Measurements from ENCODE around the gene FIBCD1.
"Not testable (repeated sequence)": the region's sequence is repeated elsewhere in the genome, so short reads cannot be mapped to it uniquely, and the experiment has no call there.

Gene FIBCD1

DNA sequence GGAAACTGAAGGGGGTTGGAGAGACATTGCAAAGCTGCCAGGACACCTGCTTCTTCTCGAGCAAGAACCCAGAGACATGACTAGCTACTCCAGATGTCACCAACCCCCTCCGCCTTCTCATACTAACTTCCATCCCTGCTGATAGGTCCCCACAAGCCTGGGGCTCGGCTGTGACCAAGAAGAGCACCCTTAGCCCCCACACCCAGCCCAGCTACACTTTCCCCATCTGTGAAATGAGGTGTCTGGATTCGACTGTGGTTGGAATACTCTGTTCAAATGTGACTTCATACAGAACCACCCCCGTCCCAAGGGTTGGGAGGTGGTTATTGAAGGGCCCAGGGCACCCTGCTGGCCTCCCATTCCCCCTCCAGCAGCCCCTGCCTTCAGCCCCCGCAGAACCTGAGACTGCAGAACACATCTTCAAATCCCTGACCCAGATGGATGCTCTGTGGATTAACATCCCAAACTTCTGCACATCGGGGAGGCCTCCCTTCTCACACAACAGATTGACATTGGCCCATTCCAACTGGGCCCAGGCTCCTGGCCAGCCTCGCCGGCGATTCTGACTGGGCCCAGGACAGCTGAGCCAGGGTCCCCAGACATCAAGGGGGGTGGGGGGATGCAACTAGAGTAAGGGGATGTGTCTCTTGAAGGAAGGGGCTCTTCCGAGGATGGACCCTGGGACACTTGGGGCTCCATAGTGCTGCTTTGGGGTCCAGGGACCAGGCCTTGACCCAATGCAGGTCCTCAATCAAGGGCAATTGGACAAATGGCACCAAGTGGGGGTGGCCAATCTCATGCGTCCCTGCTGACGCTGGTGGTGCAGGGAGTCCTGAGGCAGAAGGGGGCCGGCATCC, 21.7 kb upstream of the FIBCD1 start:
- H3K79me2 ChIP-seq (ENCODE audit: insufficient read depth, low read length) = no peaks in the 10 kb centered on the region
- H4K20me1 ChIP-seq (ENCODE audit: insufficient read depth, low read length) = no peaks in the 10 kb centered on the region
- H2AFZ ChIP-seq (ENCODE audit: low read length) = no peak overlapping the region
- H3F3A ChIP-seq (ENCODE audit: insufficient read depth, low read length) = no peaks in the 10 kb centered on the region
- TF ChIP-seq EZH2 (IDR thresholded peaks at IDR 0.05; ENCODE audit: borderline replicate concordance, low read length) = no peak
- TF ChIP-seq, protein P1, sequence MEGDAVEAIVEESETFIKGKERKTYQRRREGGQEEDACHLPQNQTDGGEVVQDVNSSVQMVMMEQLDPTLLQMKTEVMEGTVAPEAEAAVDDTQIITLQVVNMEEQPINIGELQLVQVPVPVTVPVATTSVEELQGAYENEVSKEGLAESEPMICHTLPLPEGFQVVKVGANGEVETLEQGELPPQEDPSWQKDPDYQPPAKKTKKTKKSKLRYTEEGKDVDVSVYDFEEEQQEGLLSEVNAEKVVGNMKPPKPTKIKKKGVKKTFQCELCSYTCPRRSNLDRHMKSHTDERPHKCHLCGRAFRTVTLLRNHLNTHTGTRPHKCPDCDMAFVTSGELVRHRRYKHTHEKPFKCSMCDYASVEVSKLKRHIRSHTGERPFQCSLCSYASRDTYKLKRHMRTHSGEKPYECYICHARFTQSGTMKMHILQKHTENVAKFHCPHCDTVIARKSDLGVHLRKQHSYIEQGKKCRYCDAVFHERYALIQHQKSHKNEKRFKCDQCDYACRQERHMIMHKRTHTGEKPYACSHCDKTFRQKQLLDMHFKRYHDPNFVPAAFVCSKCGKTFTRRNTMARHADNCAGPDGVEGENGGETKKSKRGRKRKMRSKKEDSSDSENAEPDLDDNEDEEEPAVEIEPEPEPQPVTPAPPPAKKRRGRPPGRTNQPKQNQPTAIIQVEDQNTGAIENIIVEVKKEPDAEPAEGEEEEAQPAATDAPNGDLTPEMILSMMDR (IDR thresholded peaks at IDR 0.05; ENCODE audit: low read length) = no peak
- H3K36me3 ChIP-seq (ENCODE audit: insufficient read depth, low read length) = no peaks in the 10 kb centered on the region; the same call in 1 of the 2 replicates
- H3K4me3 ChIP-seq (ENCODE audit: low read depth, low read length, poor library complexity, severe bottlenecking) = no peak overlapping the region
- no peak overlapping the region for H3K4me2 ChIP-seq (ENCODE audit: low read length)
- no peaks in the 10 kb centered on the region for H3K9me3 ChIP-seq (ENCODE audit: low read length)
- no peak overlapping the region for H3K27ac ChIP-seq (ENCODE audit: low read depth, low read length, poor library complexity, severe bottlenecking)
- H3K27me3 ChIP-seq (ENCODE audit: insufficient read depth, low read length) = peaks cover 4% of the 10 kb centered on the region; the same call in 1 of the 2 replicates
- no peaks in the 10 kb centered on the region for H3K9me2 ChIP-seq (ENCODE audit: low read depth, low read length)
- H3K9ac ChIP-seq (ENCODE audit: low read length) = no peak overlapping the region
- no peaks in the 10 kb centered on the region for H3K4me1 ChIP-seq (ENCODE audit: insufficient read depth, low read length, severe bottlenecking)

DNA sequence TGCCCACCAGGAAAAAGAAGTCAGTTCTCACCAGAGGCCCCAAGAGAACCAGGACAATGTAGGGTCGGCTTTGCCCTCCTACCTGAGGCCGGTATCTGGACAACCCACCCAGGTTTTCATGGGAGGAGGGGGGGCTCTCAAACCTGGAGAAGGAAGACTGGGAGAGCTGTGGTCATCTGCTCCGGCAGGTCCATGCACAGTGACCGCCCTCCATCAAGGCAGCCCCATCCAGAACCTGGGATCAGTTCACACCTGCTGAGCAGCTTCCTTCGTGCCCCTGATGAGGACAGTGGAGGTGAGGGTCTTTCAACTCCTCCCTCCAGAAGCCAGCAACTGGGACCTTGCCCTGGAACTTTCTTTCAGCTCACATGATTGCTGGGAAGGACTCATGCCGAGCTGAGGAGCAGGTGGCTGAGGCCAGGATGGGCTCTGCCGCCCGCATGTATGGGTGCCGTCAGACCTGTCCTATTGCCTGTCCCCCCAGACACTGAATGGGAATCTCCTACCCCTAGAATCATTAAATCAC, 20.8 kb upstream of the FIBCD1 start:
- TF ChIP-seq EZH2 (IDR thresholded peaks at IDR 0.05; ENCODE audit: borderline replicate concordance, low read length) = no peak
- TF ChIP-seq, protein P1 (IDR thresholded peaks at IDR 0.05; ENCODE audit: low read length) = no peak
- H3K9ac ChIP-seq (ENCODE audit: low read length) = no peak overlapping the region
- H3F3A ChIP-seq (ENCODE audit: insufficient read depth, low read length) = no peaks in the 10 kb centered on the region
- no peaks in the 10 kb centered on the region; the same call in 1 of the 2 replicates for H3K36me3 ChIP-seq (ENCODE audit: insufficient read depth, low read length)
- no peak overlapping the region for H3K4me3 ChIP-seq (ENCODE audit: low read depth, low read length, poor library complexity, severe bottlenecking)
- H3K27me3 ChIP-seq (ENCODE audit: insufficient read depth, low read length) = peaks cover 4% of the 10 kb centered on the region; the same call in 1 of the 2 replicates
- H3K9me3 ChIP-seq (ENCODE audit: low read length) = no peaks in the 10 kb centered on the region
- no peaks in the 10 kb centered on the region for H4K20me1 ChIP-seq (ENCODE audit: insufficient read depth, low read length)
- no peak overlapping the region for H3K4me2 ChIP-seq (ENCODE audit: low read length)
- no peaks in the 10 kb centered on the region for H3K79me2 ChIP-seq (ENCODE audit: insufficient read depth, low read length)
- no peak overlapping the region for H3K27ac ChIP-seq (ENCODE audit: low read depth, low read length, poor library complexity, severe bottlenecking)
- no peaks in the 10 kb centered on the region for H3K9me2 ChIP-seq (ENCODE audit: low read depth, low read length)
- H3K4me1 ChIP-seq (ENCODE audit: insufficient read depth, low read length, severe bottlenecking) = no peaks in the 10 kb centered on the region
- no peak overlapping the region for H2AFZ ChIP-seq (ENCODE audit: low read length)

DNA sequence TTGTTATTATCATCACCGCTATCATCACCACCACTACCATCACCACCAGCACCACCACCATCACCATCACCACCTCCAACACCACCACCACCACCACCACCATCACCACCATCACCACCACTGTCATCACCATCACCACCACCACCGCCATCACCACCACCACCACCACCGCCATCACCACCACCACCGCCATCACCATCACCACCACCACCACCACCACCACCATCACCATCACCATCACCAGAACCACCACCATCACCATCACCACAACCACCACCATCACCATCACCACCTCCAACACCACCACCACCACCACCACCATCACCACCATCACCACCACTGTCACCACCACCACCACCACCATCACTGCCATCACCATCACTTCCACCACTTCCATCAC, 19.5 kb upstream of the FIBCD1 start:
- H3K4me3 ChIP-seq (ENCODE audit: low read depth, low read length, poor library complexity, severe bottlenecking); H3K27ac ChIP-seq (ENCODE audit: low read depth, low read length, poor library complexity, severe bottlenecking): not testable (repeated sequence)

More for the DNA sequence above, 19.5 kb upstream of the FIBCD1 start:
- not testable (repeated sequence) for H3K4me1 ChIP-seq (ENCODE audit: insufficient read depth, low read length, severe bottlenecking); H3K4me2 ChIP-seq (ENCODE audit: low read length); H3K79me2 ChIP-seq (ENCODE audit: insufficient read depth, low read length); H3K36me3 ChIP-seq (ENCODE audit: insufficient read depth, low read length); H3K9ac ChIP-seq (ENCODE audit: low read length); H4K20me1 ChIP-seq (ENCODE audit: insufficient read depth, low read length); H3K9me2 ChIP-seq (ENCODE audit: low read depth, low read length); H3K9me3 ChIP-seq (ENCODE audit: low read length); H3K27me3 ChIP-seq (ENCODE audit: insufficient read depth, low read length); H2AFZ ChIP-seq (ENCODE audit: low read length); H3F3A ChIP-seq (ENCODE audit: insufficient read depth, low read length)
